ENCODE data around the gene FEZ2.

DNA sequence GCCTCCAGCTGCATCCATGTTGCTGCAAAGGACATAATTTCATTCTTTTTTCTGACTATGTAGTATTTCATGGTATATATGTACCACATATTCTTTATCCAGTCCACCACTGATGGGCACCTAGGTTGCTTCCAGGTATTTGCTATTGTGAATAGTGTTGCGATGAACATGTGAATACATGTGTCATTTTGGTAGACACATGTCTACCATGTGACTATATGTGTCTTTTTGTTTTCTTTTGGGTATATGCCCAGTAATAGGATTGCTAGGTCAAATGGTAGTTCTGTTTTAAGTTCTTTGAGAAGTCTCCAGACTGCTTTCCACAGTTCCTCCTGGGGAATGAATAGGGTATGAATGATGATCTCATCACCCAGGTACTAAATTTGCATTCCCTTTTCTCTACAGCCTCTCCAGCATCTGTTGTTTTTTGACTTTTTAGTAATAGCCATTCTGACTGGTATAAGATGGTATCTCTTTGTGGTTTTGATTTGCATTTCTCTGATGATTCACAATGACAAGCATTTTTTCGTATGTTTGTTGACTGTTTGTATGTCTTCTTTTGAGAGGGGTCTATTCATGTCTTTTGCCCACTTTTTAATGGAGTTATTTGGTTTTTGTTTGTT, 35.6 kb upstream of the FEZ2 start:
- TF ChIP-seq CTCF (IDR thresholded peaks at IDR 0.05) (no peak), POLR2A (IDR thresholded peaks at IDR 0.05) (no peak)
